Heart right ventricle (tissue), 16 donors: ENCODE measurements around the gene CCNDBP1. TPM values are rescaled to one million over a fixed set of nuclear protein-coding genes. Genes with fewer than 3 reads are reported as not detected.

Experiments used
- ATAC-seq, 8 donors: fragments of 200-7000 bp; cut with Tn5 transposase; one replicate each; pipeline ENCODE4 v1.9.1; 2020; ENCODE audit warnings: mild to moderate bottlenecking in 8 of 8, moderate library complexity in 8 of 8, moderate number of reproducible peaks in 1 of 8
- DNase-seq, 2 donors: peaks; one replicate each; pipeline ENCODE4 v3.0.0-alpha.2; 2020
- H3K27ac ChIP-seq, 10 donors: fragments of 200-600 bp; sonication (generic) in 2 of 10; one replicate each; pipeline versions ENCODE4 v1.5.0 to v1.8.0; 2020 to 2022; ENCODE audit warnings: mild to moderate bottlenecking in 3 of 10
- H3K27me3 ChIP-seq, 7 donors: fragments of 200-600 bp; one replicate each; pipeline ENCODE4 v1.8.0; 2021 to 2022; ENCODE audit warnings: mild to moderate bottlenecking in 2 of 7
- H3K36me3 ChIP-seq, 9 donors: fragments of 200-600 bp; sonication (generic) in 1 of 9; one replicate each; pipeline versions ENCODE4 v1.5.0 to v1.8.0; 2020 to 2022; ENCODE audit warnings: mild to moderate bottlenecking in 2 of 9
- H3K4me1 ChIP-seq, 9 donors: fragments of 200-600 bp; sonication (generic) in 1 of 9; one replicate each; pipeline versions ENCODE4 v1.5.0 to v1.8.0; 2020 to 2022; ENCODE audit warnings: mild to moderate bottlenecking in 4 of 9
- H3K4me3 ChIP-seq, 10 donors: fragments of 200-600 bp; sonication (generic) in 2 of 10; one replicate each; pipeline versions ENCODE4 v1.5.0 to v1.8.0; 2020 to 2022; ENCODE audit warnings: mild to moderate bottlenecking in 7 of 10, moderate library complexity in 2 of 10
- H3K9me3 ChIP-seq, 11 donors: fragments of 200-600 bp in 10 of 11; sonication (generic) in 2 of 11; one replicate each; pipeline versions ENCODE4 v1.5.0 to v1.8.0; 2013 to 2022; ENCODE audit warnings: mild to moderate bottlenecking in 2 of 11, control low read depth in 1 of 11, moderate library complexity in 1 of 11
- WGBS, 2 donors: extraction: QIAGEN DNeasy Blood & Tissue Kit; methylation state at CpG; one replicate each; pipeline ENCODE4 v1.1.7; 2013; ENCODE audit warnings: inconsistent platforms in 1 of 2; 5-methylcytosine and 5-hydroxymethylcytosine counted together
- intact Hi-C, 10 donors: fragments of 100-400 bp; cut with DNase I; formaldehyde crosslinking; loops; one replicate each; pipeline versions ENCODE4 v1.11.1 to v1.14.2; 2022
- polyA plus RNA-seq, 2 donors: library from polyadenylated mRNA; stranded (reverse); fragments of 200-250 nt; gene quantifications; one replicate each; pipeline ENCODE4 v1.2.3, GENCODE V29; 2013
- total RNA-seq, 10 donors: library from RNA; stranded (reverse); fragmentation: NEBNext Ultra II Directional in 3 of 10; extraction: Animal tissue kit (Norgen Biotek cat#: 25700) in 3 of 10; gene quantifications; one replicate each; pipeline versions ENCODE4 v1.2.1 to v1.2.4, GENCODE V29; 2021 to 2023
- TF ChIP-seq, protein P1 (sequence below), 9 donors: fragments of 200-600 bp; sonication (generic) in 2 of 9; IDR thresholded peaks; one replicate each; pipeline versions ENCODE4 v1.5.0 to v1.8.0; 2021 to 2022; ENCODE audit warnings: antibody characterized with exemption in 9 of 9, mild to moderate bottlenecking in 5 of 9, moderate library complexity in 1 of 9
- donor health status: Arrhythmogenic right ventricular cardiomyopathy.
- donor health status: ischemic (EF 13 %, LVEDD 7.1; RV severe dilation, severe dysfunction).
- donor health status: healthy with polysubstance abuse.
- donor health status: DM: no; HTN: yes; CAD: no.
- donor health status: DM: no; HTN: no; CAD: no.
- donor health status: ischemic (EF 25% LVEDD 6.9; RV normal size, moderate dysfunction).
- donor health status: ischemic (EF 25% LVEDD 5.7; RV mildly dilated, moderate dysfunction).
- donor health status: healthy.
- donor health status: DM: yes; HTN: yes; CAD: no.
- donor health status: Ischemic cardiomyopathy.
- donor health status: ischemic (EF 35%, LVEDD 5.7; RV mildly dilated, moderate dysfunction).
- donor health status: nonischemic (EF 11% LVEDD 7.7; RV severe dilation, severe dysfunction).
- donor health status: DM: yes; HTN: yes; CAD: no.
- donor health status: PGD.
- donor health status: ischemic (EF 29% LVEDD 5.4; RV normal size, mild dysfunction).
- donor health status: nonischemic (EF 23%, LVEDD 6.1; RV moderate dilation, normal function).

CCNDBP1 gene
- total and polyA plus RNA-seq, 12 donors, result 27.6 to 65.1 (median 59.0) TPM

DNA sequence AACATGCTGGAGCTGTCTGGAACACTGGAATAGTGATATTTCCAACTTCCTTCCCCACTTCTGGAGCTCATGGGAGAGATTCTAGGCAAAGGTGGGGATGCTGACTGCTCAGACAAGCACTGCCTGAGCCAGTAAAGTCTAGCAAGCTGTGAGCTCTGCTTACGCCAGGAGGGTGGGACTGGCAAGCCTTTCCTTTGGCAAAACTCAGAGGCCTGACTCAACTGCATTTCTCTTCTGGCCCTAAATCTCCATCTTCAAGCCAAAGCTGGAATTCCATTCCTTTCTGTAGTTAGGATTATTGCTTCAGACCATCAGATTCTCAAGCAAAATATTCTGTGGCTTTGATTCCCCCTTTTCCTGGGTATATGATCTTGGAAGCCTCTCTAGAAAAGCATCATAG lies 55.9 kb downstream of the CCNDBP1 start:
- H3K36me3 ChIP-seq, result no peaks in the 10 kb centered on the region
- no peak overlapping the region for H3K27ac ChIP-seq
- 67 to 82% methylated on average over 1 of the region's 1 CpG for WGBS, 2 donors
- no peaks in the 10 kb centered on the region for H3K9me3 ChIP-seq
- no peak for DNase-seq
- H3K27me3 ChIP-seq, result peaks cover 0 to 5% (median 0%) of the 10 kb centered on the region in 7 donors
- no peaks in the 10 kb centered on the region for H3K4me1 ChIP-seq
- intact Hi-C loops, result no loop called here
- H3K4me3 ChIP-seq, result no peak overlapping the region
- ATAC-seq, result peak in 7 of 8 donors; percentile 40 to 92 (median 71)
- TF ChIP-seq, protein P1, sequence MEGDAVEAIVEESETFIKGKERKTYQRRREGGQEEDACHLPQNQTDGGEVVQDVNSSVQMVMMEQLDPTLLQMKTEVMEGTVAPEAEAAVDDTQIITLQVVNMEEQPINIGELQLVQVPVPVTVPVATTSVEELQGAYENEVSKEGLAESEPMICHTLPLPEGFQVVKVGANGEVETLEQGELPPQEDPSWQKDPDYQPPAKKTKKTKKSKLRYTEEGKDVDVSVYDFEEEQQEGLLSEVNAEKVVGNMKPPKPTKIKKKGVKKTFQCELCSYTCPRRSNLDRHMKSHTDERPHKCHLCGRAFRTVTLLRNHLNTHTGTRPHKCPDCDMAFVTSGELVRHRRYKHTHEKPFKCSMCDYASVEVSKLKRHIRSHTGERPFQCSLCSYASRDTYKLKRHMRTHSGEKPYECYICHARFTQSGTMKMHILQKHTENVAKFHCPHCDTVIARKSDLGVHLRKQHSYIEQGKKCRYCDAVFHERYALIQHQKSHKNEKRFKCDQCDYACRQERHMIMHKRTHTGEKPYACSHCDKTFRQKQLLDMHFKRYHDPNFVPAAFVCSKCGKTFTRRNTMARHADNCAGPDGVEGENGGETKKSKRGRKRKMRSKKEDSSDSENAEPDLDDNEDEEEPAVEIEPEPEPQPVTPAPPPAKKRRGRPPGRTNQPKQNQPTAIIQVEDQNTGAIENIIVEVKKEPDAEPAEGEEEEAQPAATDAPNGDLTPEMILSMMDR (IDR thresholded peaks at IDR 0.05), result no peak

DNA sequence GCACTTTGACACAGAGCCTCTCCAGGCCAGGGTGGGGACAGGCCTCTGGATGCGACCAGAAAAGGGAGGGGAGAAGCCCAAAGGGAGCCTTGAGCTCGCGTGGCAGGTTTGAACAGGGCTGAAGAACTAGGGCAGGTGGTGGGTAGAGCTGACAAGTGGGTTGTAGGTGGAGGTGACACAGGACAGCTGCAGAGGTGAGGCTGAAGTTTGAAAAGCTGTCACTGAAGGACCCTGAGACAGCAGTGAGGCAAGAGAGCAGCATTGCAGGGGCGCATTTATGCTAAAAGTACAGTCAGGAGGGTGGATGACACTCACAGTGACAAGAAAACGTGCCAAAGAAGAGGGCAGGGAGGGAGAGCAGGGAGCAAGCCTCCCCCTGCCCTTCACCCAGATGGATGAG lies 57.4 kb downstream of the CCNDBP1 start:
- Histone ChIP-seq H3K4me1 (no peaks in the 10 kb centered on the region), H3K4me3 (no peak overlapping the region), H3K27ac (no peak overlapping the region), H3K36me3 (no peaks in the 10 kb centered on the region), H3K27me3 (peaks cover 0 to 5% (median 0%) of the 10 kb centered on the region in 7 donors), H3K9me3 (peaks cover 0 to 3% (median 0%) of the 10 kb centered on the region in 11 donors)
- 79 to 80% methylated on average over 5 of the region's 5 CpGs for WGBS, 2 donors
- DNase-seq, result no peak
- no peak for ATAC-seq
- TF ChIP-seq, protein P1 (IDR thresholded peaks at IDR 0.05), result no peak
- intact Hi-C loops, result no loop called here

DNA sequence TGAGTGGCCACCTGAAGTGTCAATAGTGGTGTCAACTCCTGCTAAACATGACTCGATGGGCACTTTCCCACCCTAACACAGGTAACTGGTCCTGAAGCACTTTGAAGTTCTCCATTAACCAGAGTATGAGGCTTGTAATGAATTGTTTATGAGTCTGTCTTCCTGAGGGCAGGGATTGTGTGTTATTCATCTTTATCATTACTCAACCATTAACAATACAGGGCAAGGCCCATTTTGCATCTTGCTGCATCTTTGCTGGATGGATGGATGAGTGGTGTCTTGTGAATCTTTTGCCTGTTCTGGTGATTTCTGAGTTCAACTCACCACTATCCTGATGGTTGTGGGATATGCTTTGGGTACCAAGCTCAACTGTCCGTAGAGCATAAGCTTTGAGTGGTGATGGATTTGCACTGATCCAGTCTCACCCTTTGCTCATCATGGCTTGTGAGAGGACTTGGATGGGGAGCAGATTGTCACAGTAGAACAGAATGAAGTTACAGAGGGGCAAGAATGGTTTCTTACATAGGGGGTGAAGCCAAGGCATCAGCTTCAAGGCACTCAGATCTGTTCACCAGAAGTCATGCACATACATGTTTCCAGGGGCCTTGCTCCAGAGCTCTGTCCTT lies 57.9 kb downstream of the CCNDBP1 start:
- H3K27ac ChIP-seq, result no peak overlapping the region
- intact Hi-C loops, result no loop called here
- H3K27me3 ChIP-seq, result peaks cover 0 to 5% (median 0%) of the 10 kb centered on the region in 7 donors
- no peaks in the 10 kb centered on the region for H3K36me3 ChIP-seq
- TF ChIP-seq, protein P1 (IDR thresholded peaks at IDR 0.05), result no peak
- peaks cover 0 to 3% (median 0%) of the 10 kb centered on the region in 11 donors for H3K9me3 ChIP-seq
- H3K4me1 ChIP-seq, result no peaks in the 10 kb centered on the region
- H3K4me3 ChIP-seq, result no peak overlapping the region
- DNase-seq (no peak), ATAC-seq (no peak)
- WGBS, 2 donors, result 90 to 94% methylated on average over 2 of the region's 2 CpGs

DNA sequence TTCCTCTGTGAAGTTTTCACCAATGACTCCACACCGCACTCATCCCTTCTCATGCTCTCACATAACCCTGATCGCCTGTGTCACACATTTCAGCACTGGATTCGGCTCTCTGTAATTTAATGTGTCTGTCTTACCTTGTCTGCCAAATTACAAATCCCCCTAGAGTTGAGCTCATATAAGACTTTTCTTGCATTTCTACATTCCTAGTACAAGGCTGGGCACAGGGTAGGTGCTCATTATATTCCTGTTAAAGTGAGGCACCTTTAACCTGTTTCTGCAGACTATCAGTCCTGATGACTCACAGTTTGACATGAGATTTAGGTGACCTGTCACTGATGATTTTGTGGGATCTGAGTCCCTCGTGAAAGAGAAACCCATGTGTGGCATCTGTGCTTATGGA lies 58.9 kb downstream of the CCNDBP1 start:
- DNase-seq (no peak), ATAC-seq (no peak)
- TF ChIP-seq, protein P1 (IDR thresholded peaks at IDR 0.05), result no peak
- Histone ChIP-seq H3K27ac (no peak overlapping the region), H3K9me3 (peaks cover 0 to 3% (median 0%) of the 10 kb centered on the region in 11 donors), H3K4me3 (no peak overlapping the region), H3K36me3 (no peaks in the 10 kb centered on the region), H3K27me3 (peaks cover 0 to 5% (median 0%) of the 10 kb centered on the region in 7 donors), H3K4me1 (peaks cover 0 to under 1% (median 0%) of the 10 kb centered on the region in 9 donors)
- intact Hi-C loops, result no loop called here
- WGBS, 2 donors, result 88 to 90% methylated on average over 4 of the region's 4 CpGs
